RPMI8226 (cell line): Measurements from ENCODE around the gene NUFIP2.
A peak's percentile ranks its signal among the peaks of the same experiment; 100 is the strongest.
"Not testable (repeated sequence)": the region's sequence is repeated elsewhere in the genome, so short reads cannot be mapped to it uniquely, and the experiment has no call there.

Experiments
- DNase-seq: peaks from one replicate; pipeline ENCODE4 v3.0.0-alpha.2; 2015

Gene NUFIP2

GRCh38 chr17:29237476-29238132, 56.3 kb downstream of the NUFIP2 start:
- no peak for DNase-seq

DNA sequence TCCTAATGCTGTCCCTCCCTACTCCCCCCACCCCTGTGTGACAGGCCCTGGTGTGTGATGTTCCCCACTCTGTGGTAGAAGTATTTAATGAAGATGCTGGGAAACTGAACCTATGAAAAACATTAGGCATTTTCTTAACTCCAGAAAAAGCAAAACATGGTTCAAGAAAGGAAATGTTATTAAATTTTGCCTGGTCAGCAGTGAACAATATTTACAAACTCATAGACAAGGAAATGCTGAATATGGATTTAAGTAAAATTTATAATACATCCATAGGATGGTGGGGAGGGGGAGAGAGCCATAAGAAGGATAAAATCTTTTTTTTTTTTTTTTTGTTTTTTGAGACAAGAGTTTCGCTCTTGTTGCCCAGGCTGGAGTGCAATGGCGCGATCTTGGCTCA, 58.0 kb downstream of the NUFIP2 start:
- DNase-seq = no peak

GRCh38 chr17:29234972-29235371, 59.0 kb downstream of the NUFIP2 start:
- not testable (repeated sequence) for DNase-seq

GRCh38 chr17:29233301-29233700, 60.6 kb downstream of the NUFIP2 start:
- DNase-seq = no peak

DNA sequence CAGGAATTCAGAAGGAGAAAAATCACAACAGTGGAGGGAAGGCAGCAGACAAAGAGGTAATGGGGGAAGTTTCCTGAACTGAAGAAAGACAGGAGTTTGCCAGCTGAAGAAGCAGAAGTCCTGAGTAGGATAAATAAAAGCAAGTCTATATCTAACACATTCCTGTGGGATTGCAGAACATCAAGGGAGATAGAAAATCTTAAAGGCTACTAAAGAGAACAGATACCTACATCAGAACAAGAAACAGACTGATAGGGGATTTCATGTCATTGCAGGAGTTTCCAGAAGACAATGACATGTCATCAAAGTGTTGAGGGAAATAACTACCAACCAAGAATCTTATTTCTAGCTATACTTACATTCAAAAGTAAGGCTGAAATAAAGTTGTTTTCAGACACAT, 68.6 kb downstream of the NUFIP2 start:
- DNase-seq = no peak

DNA sequence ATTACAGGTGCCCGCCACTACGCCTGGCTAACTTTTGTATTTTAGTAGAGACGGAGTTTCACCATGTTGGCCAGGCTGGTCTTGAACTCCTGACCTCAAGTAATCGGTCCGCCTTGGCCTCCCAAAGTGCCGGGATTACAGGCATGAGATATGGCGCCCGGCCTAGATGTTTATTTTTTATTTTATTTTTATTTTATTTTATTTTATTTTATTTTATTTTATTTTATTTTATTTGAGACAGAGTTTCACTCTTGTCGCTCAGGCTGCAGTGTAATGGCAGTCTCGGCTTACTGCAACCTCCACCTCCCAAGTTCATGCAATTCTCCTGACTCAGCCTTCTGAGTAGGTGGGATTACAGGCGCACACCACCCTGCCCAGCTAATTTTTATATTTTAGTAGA, 72.6 kb downstream of the NUFIP2 start:
- not testable (repeated sequence) for DNase-seq

DNA sequence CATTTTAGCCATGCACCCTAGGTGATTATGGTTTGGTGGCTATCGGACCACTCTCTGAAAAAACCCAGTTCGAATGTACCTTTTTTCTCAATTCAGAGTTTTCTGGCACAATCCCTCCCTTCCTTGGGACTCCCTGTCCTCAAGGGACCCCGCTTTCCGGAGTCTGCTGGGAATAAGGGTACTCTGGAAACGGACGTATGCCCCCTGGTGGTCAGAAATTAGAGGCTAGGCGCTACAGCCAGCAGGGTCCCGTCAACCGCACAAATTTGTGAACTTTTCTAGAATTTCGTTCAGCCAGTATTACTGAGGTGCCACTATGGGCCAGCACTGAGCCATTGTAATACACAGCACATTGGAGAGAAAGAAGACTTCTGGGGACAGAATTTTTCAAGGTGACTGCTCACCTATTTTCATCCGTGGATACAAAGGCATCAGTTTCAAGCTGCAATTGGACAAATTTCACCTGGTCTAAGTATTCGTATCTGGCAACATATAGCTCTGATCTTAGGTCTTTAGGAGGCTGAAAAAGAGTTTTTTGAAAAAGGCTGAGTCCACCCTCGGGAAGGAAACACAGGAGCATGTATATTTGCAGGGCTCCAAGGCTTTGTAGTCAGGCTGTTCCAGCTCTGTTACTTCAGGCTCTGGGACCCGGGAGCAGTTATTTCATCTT, 74.4 kb downstream of the NUFIP2 start:
- peak; percentile 89 for DNase-seq

- no peak for DNase-seq
Observed at GRCh38 chr17:29216856-29217255, 77.1 kb downstream of the NUFIP2 start.

DNA sequence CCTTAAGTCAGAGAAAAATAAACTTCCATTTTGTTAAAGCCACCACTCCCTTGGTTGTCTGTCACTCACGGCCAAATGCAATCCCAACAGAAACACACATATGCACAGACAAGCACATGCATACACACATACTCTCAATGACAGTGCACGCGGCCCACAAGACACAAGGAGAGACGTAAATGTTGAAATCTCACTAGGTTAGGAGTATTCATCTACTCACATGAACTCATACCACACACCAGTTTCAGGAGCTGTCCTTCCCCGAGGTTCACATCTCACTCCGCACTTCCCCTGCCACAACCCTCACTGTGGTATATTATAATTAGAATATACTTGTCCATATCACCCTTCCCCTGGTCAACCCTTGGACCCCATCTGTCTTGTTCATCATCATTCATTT, 77.8 kb downstream of the NUFIP2 start:
- DNase-seq = no peak

- DNase-seq = no peak
Observed at GRCh38 chr17:29215717-29216116, 78.2 kb downstream of the NUFIP2 start.

GRCh38 chr17:29215174-29215573, 78.8 kb downstream of the NUFIP2 start:
- no peak for DNase-seq

DNA sequence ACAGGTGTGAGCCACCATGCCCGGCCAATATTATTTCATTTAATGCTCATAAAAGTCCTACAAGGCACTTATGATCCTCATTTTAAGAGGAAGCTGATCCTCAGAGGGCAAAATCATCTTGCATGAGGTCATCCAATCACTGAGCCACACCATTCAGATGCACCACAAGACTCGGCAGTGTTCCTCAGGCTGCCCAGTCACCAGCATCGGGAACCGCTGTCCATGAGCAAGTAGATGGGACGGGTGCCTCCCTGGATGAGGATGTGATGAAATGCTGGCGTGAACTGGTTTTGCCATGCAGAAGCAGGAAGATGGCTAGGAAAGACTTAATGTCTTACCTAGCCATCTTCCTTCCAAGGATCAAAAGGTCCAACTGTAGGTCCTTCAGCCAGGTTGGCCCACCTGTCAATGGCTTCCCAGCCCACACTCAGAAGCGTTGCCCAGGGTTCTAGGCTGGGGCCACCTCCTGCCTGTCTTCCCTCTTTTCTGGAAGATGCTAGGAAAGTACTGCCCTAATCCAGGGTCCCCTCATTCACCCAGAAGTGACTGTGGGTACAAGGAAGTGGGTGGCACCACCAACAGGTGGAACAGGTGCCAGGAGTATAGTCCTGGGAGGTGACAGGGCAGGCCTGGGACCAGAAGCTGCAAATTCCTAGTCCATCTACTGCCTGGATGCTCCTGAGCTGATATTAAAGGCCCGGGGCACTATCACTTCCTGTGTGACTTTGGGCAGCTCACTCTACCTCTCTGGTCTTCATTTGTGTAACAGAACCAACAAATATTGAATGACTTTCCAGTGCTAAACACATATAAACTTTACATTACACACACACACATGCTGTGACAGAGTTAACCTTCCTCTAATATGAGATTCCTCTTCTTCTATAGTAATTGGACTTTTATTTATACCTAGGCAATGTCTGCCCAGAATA, 79.5 kb downstream of the NUFIP2 start:
- DNase-seq = no peak

DNA sequence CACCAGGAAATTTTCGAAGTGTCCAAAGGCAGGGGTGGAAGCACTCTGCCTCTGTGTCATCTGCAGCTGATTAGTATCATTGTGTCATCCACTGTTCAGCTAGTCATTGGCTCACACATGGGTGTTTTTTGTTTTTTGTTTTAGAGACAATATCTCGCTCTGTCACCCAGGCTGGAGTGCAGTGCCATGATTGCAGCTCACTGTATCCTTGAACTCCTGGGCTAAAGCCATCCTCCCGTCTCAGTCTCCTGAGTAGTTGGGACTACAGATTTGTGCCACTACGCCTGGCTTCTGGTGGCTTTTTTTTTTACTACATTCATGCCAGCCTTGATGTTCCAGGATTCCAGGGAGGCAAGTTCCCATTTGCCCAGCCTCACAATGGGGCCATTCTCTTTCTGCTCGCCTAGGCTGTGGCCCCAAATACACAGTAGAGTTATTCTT, 81.2 kb downstream of the NUFIP2 start:
- DNase-seq = no peak

DNA sequence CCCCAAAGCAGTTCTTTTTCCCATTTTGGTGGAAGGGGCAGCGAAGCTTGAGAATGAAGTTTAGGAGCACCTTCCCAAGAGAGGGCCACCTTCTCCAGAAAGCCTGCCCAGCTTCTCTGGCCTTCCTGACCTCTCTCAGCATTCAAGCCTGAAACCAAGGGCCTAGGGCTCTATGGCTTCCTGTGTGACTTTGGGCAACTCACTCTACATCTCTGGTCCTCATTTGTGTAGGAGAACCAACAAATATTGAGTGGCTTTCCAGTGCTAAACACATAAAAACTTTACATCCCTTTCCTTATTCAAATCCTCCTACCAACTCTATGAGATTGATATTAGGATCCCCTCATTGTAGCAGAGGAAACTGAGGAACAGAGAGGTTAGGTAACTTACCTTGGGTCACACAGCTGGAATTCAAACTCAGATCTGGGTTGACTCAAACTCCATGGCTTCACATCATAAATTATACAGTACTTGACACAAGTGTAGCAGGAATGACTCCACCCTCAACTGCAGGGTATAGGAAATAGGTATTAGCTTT, 81.8 kb downstream of the NUFIP2 start:
- DNase-seq = no peak

DNA sequence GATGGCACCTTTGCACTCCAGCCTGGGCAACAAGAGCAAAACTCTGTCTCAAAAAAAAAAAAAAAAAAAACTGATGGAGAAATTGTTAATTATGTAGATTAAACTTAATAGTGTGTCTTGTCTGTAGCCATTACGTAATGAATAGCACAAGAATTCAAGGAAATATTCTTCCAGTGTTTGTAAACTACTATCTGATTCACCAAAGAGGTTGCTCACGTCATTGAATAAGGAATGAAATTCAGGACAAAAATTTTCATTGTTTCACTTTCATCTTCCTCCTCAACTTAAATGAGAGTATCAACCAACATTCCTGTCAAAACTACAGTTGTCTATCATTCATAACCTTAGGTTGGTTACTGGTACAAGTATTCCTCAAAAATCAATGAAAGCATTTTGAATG, 83.1 kb downstream of the NUFIP2 start:
- DNase-seq = no peak

DNA sequence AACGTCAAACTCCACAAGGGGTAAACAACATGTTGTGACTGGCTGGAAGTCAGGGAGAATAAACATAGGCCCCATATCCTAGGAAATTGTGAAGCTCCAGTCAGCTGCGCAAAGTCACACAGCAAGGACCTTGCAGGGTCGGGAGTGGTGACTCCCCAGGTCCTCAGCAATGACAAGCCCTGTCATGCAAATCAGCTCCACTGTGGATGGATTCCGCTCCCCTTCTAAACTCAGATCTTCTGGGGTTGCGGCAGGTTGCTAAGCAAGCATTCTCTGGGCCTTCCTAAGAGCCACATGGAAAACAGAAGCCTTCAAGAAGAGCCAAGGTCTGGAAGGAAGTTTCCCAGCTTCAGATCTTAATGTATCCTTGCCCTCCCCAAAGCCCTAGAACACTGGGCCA, 84.9 kb downstream of the NUFIP2 start:
- no peak for DNase-seq

DNA sequence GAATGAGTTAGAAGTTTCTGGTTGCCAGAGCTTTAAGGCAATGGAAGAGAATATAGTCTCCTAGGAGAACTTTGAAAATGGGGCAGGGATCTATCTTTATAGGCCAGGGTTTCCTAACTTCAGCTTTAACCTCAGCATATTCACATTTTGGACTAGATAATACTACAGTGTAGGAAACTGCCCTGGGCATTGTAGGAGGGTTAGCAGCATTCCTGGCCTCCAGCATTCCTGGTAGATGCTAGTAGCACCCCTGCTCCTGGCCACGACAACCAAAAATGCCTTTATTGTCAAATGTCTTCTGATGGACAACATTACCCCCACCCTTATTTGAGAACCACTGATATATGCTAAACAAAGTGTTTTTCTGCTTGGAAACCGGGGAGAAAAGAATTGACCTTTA, 86.0 kb downstream of the NUFIP2 start:
- DNase-seq = no peak
